Non-pigmented ciliary epithelial cell (primary cell): ENCODE data around the gene ACOT6.
"Not testable (repeated sequence)": the region's sequence is repeated elsewhere in the genome, so short reads cannot be mapped to it uniquely, and the experiment has no call there.

Experiments
- DNase-seq: peaks from one replicate; pipeline ENCODE4 v3.0.0-alpha.2; 2010; ENCODE audit warnings: low read depth

The ACOT6 gene, protein sequence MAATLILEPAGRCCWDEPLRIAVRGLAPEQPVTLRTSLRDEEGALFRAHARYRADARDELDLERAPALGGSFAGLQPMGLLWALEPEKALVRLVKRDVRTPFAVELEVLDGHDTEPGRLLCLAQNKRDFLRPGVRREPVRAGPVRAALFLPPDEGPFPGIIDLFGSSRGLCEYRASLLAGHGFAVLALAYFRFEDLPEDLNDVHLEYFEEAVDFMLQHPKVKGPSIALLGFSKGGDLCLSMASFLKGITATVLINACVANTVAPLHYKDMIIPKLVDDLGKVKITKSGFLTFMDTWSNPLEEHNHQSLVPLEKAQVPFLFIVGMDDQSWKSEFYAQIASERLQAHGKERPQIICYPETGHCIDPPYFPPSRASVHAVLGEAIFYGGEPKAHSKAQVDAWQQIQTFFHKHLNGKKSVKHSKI

DNA sequence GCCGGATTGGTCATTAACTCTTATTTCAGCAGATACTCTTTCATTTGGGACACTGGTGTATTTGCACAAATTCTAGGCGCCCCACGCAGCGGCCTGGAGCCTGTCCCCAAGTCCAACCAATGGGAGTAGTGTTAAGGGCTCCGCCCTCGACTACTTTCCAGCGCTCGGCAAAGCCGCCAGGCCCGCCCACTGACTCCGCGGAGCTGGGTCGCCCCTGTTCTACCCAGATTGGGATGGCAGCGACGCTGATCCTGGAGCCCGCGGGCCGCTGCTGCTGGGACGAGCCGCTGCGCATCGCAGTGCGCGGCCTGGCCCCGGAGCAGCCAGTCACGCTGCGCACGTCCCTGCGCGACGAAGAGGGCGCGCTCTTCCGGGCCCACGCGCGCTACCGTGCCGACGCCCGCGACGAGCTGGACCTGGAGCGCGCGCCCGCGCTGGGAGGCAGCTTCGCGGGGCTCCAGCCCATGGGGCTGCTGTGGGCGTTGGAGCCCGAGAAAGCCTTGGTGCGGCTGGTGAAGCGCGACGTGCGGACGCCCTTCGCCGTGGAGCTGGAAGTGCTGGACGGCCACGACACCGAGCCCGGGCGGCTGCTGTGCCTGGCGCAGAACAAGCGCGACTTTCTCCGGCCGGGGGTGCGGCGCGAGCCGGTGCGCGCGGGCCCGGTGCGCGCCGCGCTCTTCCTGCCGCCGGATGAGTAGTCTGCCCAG lies at the start of gene ACOT6:
Gene ACOT6, plus strand, starts transcription at position 179 of the 707 bp plus-strand sequence. Its CDS starts 55 bp downstream, at position 234.
- no peak for DNase-seq

DNA sequence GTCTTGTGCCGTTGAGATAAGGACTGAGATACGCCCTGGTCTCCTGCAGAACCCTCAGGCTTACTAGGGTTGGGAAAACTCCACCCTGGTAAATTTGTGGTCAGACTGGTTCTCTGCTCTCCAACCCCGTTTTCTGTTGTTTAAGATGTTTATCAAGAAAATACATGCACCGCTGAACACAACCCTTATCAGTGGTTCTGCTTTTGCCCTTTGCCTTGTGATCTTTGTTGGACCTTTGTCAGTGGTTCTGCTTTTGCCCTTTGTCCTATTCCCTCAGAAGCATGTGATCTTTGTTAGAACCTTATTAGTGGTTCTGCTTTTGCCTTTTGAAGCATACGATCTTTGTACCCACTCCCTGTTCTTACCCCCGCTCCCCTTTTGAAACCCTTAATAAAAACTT lies 49.6 kb upstream of the ACOT6 start:
- DNase-seq: not testable (repeated sequence)

DNA sequence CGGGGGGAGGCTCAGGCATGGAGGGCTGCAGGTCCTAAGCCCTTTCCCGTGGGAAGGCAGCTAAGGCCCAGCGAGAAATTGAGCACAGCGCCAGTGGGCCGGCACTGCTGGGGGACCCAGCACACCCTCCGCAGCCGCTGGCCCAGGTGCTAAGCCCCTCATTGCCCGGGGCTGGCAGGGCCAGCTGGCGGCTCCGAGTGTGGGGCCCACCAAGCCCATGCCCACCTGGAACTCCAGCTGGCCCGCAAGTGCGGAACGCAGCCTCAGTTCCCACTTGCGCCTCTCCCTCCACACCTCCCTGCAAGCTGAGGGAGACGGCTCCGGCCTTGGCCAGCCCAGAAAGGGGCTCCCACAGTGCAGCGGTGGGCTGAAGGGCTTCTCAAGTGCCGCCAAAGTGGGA lies 45.9 kb upstream of the ACOT6 start:
- not testable (repeated sequence) for DNase-seq

DNA sequence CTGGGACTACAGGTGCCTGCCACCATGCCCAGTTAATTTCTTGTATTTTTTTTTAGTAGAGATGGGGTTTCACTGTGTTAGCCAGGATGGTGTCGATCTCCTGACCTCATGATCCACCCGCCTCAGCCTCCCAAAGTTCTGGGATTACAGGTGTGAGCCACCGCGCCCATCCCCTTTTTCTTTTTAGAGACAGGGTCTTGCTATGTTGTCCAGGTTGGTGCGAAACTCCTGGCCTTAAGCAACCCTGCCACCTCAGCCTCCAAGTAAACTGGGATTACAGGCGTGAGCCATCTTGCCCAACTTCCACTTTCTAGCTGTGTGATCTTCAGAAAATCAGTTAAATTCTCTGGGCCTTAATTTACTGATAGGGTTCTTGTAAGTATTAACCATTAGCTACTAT lies 45.4 kb upstream of the ACOT6 start:
- not testable (repeated sequence) for DNase-seq

DNA sequence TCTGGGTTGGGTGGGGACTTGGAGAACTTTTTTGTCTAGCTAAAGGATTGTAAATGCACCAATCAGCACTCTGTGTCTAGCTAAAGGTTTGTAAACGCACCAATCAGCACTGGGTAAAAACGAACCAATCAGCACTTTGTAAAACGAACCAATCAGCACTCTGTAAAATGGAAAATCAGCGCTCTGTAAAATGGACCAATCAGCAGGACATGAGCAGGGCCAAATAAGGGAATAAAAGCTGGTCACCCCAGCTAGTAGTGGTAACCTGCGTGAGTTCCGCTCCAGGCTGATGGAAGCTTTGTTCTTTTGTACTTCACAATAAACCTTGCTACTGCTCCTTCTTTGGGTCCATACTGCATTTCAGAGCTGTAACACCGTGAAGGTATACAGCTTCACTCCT lies 45.0 kb upstream of the ACOT6 start:
- DNase-seq: no peak

DNA sequence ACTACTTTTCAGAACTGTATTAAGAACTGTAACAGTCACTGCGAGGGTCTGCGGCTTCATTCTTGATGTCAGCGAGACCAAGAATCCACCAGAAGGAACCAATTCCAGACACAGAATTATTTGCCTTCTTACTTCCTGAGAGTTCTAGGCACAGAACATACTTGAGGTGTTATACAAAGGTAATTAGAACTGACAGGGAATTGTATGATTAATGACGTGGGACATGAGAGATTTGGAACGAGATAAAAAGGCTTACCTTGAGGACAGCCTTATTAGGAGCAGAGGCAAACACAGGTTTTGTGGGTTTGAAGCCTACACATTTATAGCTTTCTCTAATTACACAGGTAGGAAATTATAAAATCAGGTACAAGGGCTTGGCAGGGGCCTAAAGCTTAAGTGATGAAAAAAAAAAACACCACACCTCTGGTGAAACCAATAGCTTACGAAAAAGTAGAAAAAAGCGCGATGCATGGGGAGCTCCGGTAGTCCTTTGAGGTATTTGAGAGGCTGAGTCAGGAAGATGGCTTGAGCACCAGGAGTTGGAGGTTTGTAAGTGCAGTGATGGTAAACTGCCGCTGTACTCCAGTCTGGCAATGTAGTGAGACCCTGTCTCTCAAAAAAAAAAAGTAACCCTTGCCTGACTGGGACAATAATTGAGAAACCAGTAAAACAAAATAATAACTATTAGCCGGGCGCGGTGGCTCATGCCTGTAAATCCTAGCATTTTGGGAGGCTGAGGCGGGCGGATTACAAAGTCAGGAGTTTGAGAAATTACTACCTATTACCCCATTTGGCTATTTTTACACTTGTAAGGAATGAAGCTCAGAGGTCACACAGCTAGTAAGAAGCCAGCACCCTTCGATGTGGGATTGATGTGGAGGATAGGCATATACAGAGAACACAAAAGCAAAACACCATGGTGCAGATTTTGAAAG lies 44.1 kb upstream of the ACOT6 start:
- DNase-seq: no peak

DNA sequence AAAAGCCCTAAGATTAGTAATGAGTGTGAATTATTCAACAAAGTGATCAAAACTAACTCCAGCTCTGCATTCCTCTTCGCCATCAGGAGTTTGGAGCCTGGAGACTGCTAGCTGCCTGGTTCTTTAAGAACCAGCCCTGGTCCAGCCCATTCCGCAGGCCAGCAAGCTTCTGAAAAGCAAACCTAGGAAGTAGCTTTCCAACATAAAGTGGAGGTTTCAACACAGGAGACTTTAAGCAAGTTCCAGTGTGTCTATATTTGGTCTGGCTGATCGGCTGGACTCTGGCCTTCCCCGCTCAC lies 43.5 kb upstream of the ACOT6 start:
- DNase-seq: not testable (repeated sequence)

DNA sequence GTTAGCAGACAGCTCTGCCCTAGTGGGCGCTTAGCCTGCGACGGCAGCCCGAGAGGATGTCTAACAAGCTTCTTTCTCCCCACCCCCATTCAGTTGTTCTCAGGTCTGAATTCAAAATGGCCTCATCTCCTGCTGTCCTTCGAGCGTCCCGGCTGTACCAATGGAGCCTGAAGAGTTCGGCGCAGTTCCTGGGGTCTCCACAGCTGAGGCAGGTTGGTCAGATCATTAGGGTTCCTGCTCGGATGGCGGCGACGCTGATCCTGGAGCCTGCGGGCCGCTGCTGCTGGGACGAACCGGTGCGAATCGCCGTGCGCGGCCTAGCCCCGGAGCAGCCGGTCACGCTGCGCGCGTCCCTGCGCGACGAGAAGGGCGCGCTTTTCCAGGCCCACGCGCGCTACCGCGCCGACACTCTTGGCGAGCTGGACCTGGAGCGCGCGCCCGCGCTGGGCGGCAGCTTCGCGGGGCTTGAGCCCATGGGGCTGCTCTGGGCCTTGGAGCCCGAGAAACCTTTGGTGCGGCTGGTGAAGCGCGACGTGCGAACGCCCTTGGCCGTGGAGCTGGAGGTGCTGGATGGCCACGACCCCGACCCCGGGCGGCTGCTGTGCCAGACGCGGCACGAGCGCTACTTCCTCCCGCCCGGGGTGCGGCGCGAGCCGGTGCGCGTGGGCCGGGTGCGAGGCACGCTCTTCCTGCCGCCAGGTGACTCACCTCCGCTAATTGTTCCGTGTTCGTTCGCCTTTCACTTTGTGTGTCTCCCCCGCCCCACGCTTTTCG lies 42.9 kb upstream of the ACOT6 start, which contains the start of gene ACOT2:
Gene ACOT2, plus strand, starts transcription at position 29 of the 774 bp plus-strand sequence. Its CDS starts 28 bp downstream, at position 57.
- DNase-seq: peak; percentile 70

DNA sequence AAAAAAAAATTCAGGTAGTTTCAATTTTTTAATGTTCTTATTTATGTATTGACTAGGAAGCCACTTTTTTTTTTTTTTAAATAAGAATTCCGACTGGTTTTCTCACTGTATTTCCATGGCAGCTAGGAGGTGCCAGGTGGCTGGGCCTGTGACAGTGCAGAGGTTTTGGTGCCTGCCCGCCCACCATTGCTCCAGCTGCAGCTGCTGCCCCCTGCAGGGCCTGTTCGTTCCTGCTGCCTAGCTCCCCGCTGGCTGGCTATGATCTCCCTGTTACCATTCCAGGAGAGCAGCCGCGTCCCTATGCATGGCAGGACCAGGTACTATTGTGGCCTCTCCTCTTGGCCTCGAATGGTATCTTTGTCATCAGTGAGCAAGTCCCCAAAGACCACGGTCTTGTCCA lies 41.4 kb upstream of the ACOT6 start:
- DNase-seq: not testable (repeated sequence)

DNA sequence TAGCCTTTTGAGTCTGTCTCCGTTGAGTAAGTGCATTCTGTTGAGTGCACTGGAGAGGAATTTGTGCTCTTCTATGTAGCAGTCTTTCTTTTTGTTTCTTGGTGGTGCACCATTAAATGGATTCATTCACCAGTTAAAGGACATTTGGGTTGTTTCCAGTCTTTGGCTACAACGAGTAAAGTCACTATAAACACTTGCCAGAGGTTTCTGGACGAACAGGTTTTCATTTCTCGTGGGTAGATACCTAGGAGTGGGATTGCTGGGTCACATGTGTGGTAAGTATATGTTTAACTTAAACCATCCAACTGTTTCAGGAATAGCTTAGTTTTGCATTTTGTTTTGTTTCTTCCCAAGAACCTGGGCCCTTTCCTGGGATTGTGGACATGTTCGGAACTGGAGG lies 39.3 kb upstream of the ACOT6 start:
- not testable (repeated sequence) for DNase-seq

DNA sequence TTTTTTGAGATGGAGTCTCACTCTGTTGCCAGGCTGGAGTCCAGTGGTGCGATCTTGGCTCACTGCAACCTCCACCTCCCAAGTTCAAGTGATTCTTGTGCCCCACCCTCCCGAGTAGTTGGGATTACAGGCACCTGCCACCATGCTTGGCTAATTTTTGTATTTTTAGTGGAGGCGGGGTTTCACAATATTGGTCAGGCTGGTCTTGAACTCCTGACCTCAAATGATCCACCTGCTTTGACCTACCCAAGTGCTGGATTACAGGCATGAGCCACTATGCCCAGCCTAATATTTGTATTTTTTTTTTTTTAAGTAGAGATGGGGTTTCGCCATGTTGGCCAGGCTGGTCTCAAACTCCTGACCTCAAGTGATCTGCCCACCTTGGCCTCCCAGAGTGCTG lies 38.6 kb upstream of the ACOT6 start:
- not testable (repeated sequence) for DNase-seq

DNA sequence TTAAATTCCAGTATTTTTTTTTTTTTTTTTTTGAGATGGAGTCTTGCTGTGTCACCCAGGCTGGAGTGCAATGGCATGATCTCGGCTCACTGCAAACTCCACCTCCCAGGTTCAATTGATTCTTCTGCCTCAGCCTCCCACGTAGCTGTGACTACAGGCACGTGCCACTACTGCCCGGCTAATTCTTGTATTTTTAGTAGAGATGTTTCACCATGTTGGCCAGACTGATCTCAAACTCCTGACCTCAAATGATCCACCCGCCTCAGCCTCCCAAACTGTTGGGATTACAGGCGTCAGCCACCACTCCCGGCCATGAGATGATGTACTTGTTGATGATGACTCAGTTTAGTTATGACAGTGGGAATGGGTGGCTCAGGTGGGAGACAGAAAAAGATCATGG lies 38.1 kb upstream of the ACOT6 start:
- not testable (repeated sequence) for DNase-seq

DNA sequence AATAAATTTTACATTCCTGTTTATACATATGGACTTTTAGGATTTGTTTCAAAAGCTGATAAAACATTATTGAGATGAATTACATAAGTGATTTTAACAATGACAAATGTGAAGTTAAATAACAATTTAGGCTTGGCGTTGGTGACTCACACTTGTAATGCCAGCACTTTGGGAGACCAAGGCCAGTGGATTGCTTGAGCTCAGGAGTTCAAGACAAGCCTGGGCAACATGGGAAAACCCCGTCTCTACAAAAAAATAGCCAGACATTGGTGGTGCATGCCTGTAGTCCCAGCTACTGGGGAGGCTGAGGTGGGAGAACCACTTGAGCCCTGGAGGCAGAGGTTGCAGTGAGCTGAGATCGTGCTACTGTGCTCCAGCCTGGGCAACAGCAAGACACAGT lies 35.9 kb upstream of the ACOT6 start:
- no peak for DNase-seq

DNA sequence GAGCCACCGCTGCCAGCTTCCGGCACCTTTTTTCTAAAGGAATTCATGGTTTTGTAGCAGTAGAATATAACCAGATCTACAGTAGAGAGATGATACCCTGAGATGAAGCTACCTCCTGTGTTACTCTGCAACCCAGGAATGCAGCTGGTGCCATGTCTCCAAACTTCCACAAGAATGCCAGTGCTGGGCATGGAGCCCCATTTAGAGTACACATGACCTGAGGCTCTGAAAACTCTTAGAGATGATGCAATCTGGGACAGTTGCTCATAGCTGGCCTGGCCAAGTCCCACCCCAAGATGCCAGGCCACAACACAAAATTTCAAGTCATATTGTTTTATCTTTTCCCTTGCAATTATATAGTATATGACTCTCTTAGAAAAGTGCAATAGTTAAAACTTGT lies 35.1 kb upstream of the ACOT6 start:
- DNase-seq: not testable (repeated sequence)

DNA sequence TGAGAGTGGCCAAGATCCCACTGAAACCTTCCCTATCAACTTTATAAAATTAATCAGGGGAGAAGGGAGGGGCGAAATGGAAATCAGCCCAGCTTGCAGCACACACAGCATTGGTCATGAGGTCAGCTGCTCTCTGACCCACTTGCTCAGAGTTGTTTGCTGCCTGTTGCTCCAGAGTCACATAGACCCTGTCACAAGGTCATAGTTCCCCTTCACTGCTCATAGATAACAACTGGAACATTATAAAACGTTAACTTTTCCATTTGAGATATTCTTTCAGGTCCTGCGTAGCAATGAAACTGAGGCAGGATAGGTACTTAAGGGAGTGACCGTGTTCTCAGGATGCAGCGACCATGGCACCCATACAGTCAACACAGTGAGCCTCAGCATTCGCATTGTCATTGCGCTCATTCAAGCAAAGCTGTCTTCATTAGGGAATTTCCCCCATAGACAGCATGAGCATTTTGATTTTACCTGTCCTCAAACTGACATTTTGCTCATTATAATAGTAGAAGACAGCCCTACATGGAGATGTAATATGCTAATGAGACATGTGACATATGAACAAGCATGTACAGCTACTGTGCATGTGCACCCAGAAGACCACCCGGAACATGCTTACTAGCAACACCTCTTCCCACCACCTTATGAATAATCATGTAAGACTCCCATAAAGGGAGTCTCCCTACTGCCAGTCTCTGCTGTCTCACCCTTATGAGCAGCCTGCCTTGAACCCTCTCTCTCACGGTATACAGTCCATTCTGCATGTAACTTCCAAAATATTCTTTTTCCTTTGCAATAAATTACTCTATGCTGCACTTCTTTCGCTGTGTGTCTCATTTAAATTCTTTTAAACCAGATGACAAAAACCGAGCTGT lies 30.0 kb upstream of the ACOT6 start:
- not testable (repeated sequence) for DNase-seq

DNA sequence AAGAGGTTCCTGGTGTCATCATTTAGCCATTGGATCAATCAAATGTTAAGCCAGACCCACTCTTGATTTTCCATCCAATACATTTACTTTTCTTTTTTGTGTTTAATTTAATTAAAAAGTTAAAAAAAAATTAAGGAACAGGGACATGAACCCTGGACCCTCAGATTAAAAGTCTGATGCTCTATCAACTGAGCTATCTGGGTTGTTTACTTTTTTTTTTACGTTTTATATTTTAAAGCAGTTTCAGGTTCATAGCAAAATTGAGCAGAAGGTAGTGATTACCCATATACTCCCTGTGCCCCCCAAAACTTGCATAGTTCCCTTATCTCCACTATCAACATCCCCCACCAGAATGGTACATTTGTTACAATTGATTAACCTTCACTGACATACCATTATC lies 23.6 kb upstream of the ACOT6 start:
- no peak for DNase-seq

DNA sequence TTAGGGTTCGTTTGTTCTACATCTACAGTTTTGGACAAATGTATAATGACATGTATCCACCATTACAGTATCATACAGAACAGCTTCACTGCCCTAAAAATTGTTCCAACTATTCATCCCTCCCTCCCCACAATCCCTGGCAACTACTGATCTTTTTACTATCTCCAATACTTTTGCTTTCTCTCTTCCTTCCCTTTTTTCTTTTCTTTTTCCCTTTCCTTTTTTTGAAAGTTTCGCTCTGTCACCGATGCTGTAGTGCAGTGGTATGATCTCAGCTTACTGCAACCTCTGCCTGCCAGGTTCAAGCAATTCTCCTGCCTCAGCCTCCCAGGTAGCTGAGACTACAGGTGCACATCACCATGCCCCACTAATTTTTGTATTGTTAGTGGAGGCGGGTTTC lies 23.2 kb upstream of the ACOT6 start:
- DNase-seq: no peak

DNA sequence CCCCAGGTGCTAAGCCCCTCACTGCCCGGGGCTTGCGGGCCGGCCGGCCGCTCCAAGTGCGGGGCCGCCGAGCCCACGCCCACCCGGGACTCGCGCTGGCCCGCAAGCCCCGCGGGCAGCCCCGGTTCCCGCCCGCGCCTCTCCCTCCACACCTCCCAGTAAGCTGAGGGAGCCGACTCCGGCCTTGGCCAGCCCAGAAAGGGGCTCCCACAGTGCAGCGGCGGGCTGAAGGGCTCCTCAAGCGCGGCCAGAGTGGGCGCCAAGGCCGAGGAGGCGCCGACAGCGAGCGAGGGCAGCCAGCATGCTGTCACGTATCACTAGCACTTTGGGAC lies 21.7 kb upstream of the ACOT6 start:
- DNase-seq: not testable (repeated sequence)

DNA sequence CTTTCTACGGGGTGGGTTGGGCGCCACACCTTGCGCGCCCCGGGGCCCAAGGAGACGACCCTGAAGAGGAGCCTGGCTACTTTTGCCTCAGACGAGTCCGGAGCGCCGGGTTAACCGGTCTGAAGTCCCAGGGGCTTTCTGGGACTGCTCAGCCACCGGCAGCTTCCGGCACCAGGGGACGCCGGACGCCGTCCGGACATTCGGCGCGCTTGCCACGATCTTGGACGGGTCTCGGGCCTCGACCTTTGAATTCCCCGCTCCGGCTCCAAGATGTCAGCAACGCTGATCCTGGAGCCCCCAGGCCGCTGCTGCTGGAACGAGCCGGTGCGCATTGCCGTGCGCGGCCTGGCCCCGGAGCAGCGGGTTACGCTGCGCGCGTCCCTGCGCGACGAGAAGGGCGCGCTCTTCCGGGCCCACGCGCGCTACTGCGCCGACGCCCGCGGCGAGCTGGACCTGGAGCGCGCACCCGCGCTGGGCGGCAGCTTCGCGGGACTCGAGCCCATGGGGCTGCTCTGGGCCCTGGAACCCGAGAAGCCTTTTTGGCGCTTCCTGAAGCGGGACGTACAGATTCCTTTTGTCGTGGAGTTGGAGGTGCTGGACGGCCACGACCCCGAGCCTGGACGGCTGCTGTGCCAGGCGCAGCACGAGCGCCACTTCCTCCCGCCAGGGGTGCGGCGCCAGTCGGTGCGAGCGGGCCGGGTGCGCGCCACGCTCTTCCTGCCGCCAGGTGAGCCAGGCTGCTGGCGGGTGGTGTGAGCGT lies 20.4 kb upstream of the ACOT6 start, which contains the start of gene ACOT4:
Gene ACOT4, plus strand, starts transcription at position 184 of the 760 bp plus-strand sequence. Its CDS starts 87 bp downstream, at position 271.
- DNase-seq: no peak

DNA sequence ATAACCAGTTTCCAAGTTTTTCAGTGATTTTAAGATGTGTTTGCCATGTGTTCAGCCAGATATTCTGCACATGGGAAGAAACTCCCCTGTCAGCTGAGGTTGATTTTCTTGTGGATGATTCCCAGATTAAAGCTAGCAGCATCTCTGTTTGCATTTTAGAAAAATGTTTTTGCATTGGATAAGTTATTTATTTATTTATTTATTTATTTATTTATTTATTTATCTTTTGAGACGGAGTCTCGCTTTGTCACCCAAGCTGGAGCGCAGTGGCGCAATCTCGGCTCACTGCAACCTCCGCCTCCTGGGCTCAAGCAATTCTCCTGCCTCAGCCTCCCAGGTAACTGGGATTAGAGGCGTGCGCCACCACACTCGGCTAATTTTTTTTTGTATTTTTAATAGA lies 17.8 kb upstream of the ACOT6 start:
- DNase-seq: no peak
